Adrenal gland (tissue), 12 donors: ENCODE data around the gene NOL9. TPM values are rescaled to one million over a fixed set of nuclear protein-coding genes. Genes with fewer than 3 reads are reported as not detected.
"Not testable (repeated sequence)": the region's sequence is repeated elsewhere in the genome, so short reads cannot be mapped to it uniquely, and the experiment has no call there.

Experiments used
- DNase-seq, 7 donors: peaks; one replicate each; pipeline ENCODE4 v3.0.0-alpha.2; 2019 to 2020
- H3K27ac ChIP-seq, 5 donors: fragments of 200-600 bp; sonication (generic) in 4 of 5; 1 replicate in 3 of 5; 2 replicates in 2 of 5; pipeline versions ENCODE4 v1.5.1 to v1.8.0; 2016 to 2020; ENCODE audit warnings: mild to moderate bottlenecking in 1 of 5
- H3K27me3 ChIP-seq: fragments of 200-600 bp; 2 replicates; pipeline ENCODE4 v1.8.0; 2021
- H3K36me3 ChIP-seq, 2 donors: fragments of 200-600 bp; replicated peaks in 1 of 2; 1 replicate in 1 of 2; 2 replicates in 1 of 2; pipeline versions ENCODE4 v1.5.1 to v1.8.0; 2018 to 2022
- H3K4me1 ChIP-seq, 2 donors: fragments of 200-600 bp; replicated peaks in 1 of 2; 1 replicate in 1 of 2; 2 replicates in 1 of 2; pipeline versions ENCODE4 v1.5.1 to v1.8.0; 2018 to 2021
- H3K4me3 ChIP-seq, 4 donors: fragments of 200-600 bp; sonication (generic) in 3 of 4; one replicate each; pipeline ENCODE4 v1.5.1; 2016 to 2018
- H3K9me3 ChIP-seq, 3 donors: fragments of 200-600 bp; sonication (generic) in 1 of 3; replicated peaks in 1 of 3; 1 replicate in 2 of 3; 2 replicates in 1 of 3; pipeline versions ENCODE4 v1.5.1 to v1.8.0; 2016 to 2021
- CTCF ChIP-seq, 6 experiments: fragments of 450-650 bp in 4 of 6; fragments of 200-600 bp in 2 of 6; sonication (generic) in 1 of 6; IDR thresholded peaks; 1 replicate in 5 of 6; 2 replicates in 1 of 6; pipeline versions ENCODE4 v1.5.1 to v1.8.0; 2016 to 2021; ENCODE audit warnings: antibody characterized with exemption in 6 of 6, mild to moderate bottlenecking in 2 of 6, moderate library complexity in 1 of 6
- POLR2A ChIP-seq, 2 donors: fragments of 450-650 bp; IDR thresholded peaks; one replicate each; pipeline ENCODE4 v1.6.1; 2017; ENCODE audit warnings: antibody characterized with exemption in 2 of 2, mild to moderate bottlenecking in 2 of 2, moderate library complexity in 1 of 2
- WGBS, 4 donors: extraction: QIAGEN DNeasy Blood & Tissue Kit in 2 of 4; methylation state at CpG; one replicate each; pipeline versions ENCODE4 v1.1.5 to v1.1.7; 2013 to 2017; 5-methylcytosine and 5-hydroxymethylcytosine counted together
- intact Hi-C, 2 donors: fragments of 100-400 bp; cut with DNase I; formaldehyde crosslinking; loops; one replicate each; pipeline versions ENCODE4 v1.14.1 to v1.15.0; 2022 to 2023
- polyA plus RNA-seq, 3 donors: library from polyadenylated mRNA; stranded (reverse); fragments of 200-250 nt in 2 of 3; fragments of 350-450 nt in 1 of 3; fragmentation: Illumina TruSeq in 1 of 3; extraction: RNeasy Lipid Tissue Mini Kit (QIAGEN cat#74804) in 1 of 3; gene quantifications; one replicate each; pipeline ENCODE4 v1.2.3, GENCODE V29; 2013 to 2014
- total RNA-seq, 9 donors: library from RNA; depleted of rRNA in 4 of 9; stranded (reverse); fragments of >200 nt in 4 of 9; fragments of 120-200 nt in 1 of 9; fragmentation: NEBNext Ultra II Directional in 1 of 9; extraction: Animal tissue kit (Norgen Biotek cat#: 25700) in 1 of 9; gene quantifications; one replicate each; pipeline versions ENCODE4 v1.1.0 to v1.2.4, GENCODE V29; 2013 to 2023
- donor health status: healthy with polysubstance abuse.
- donor health status: Bipolar disorder and iron deficiency.
- donor health status: DM: yes; HTN: yes; CAD: no.
- donor health status: DM: no; HTN: no; CAD: no.
- donor health status: DM: no; HTN: no; CAD: no.
- donor health status: DM: yes; HTN: yes; CAD: no.

Gene NOL9
- total and polyA plus RNA-seq, 12 donors, result 5.9 to 39.7 (median 19.7) TPM

GRCh38 chr1:6560267-6560666 is 6.0 kb upstream of the NOL9 start:
- Histone ChIP-seq H3K9me3 (no peaks in the 10 kb centered on the region), H3K27me3 (no peaks in the 10 kb centered on the region), H3K36me3 (no peaks in the 10 kb centered on the region), H3K4me3 (no peak overlapping the region), H3K4me1 (peaks cover 0 to 2% of the 10 kb centered on the region in 2 donors), H3K27ac (no peak overlapping the region)
- intact Hi-C loops, result loop anchor here in 1 of 2 donors (10.0 kb wide), 1 partner anchor 1085 kb away; no protein-coding TSS in a partner anchor
- 76 to 79% (median 78%) methylated on average over 9 of the region's 9 CpGs for WGBS, 4 donors
- DNase-seq, result no peak
- no peak for TF ChIP-seq CTCF (IDR thresholded peaks at IDR 0.05)

- H3K27me3 ChIP-seq, H3K36me3 ChIP-seq, DNase-seq, H3K9me3 ChIP-seq, H3K27ac ChIP-seq, intact Hi-C loops, H3K4me3 ChIP-seq, H3K4me1 ChIP-seq: not testable (repeated sequence)
- 72 to 86% (median 82%) methylated on average over 8 to 11 of the region's 11 CpGs for WGBS, 4 donors
Measured at GRCh38 chr1:6559161-6559560, 4.8 kb upstream of the NOL9 start.

- intact Hi-C loops, result no loop called here
- no peak overlapping the region for H3K27ac ChIP-seq
- H3K4me1 ChIP-seq, result peaks cover 7 to 19% of the 10 kb centered on the region in 2 donors
- no peaks in the 10 kb centered on the region for H3K36me3 ChIP-seq
- no peak for TF ChIP-seq CTCF (IDR thresholded peaks at IDR 0.05)
- TF ChIP-seq POLR2A (IDR thresholded peaks at IDR 0.05), result no peak
- H3K27me3 ChIP-seq, result no peaks in the 10 kb centered on the region
- 72 to 100% (median 86%) methylated on average over 1 of the region's 1 CpG for WGBS, 4 donors
- no peak overlapping the region for H3K4me3 ChIP-seq
- H3K9me3 ChIP-seq, result no peaks in the 10 kb centered on the region
- DNase-seq, result no peak
Measured at GRCh38 chr1:6557597-6557996, 3.3 kb upstream of the NOL9 start.

- intact Hi-C loops, result loop anchor here in 1 of 2 donors (5.0 kb wide), 1 partner anchor 68 kb away; no protein-coding TSS in a partner anchor
- Histone ChIP-seq H3K4me3 (peak within 1 kb of the TSS; percentile 10 to 99 (median 78)), H3K36me3 (peaks cover 0 to 4% of the 10 kb centered on the region in 2 donors), H3K4me1 (peaks cover 7 to 22% of the 10 kb centered on the region in 2 donors), H3K9me3 (no peaks in the 10 kb centered on the region), H3K27ac (peak within 1 kb of the TSS in 4 of 5 donors; percentile 41 to 87 (median 60)), H3K27me3 (no peaks in the 10 kb centered on the region)
- peak; percentile 48 to 71 (median 69) for DNase-seq
- WGBS, 4 donors, result 58 to 81% (median 63%) methylated on average over 6 to 19 of the region's 19 CpGs
- TF ChIP-seq CTCF (IDR thresholded peaks at IDR 0.05) (no peak), POLR2A (IDR thresholded peaks at IDR 0.05) (no peak)
Measured at GRCh38 chr1:6554907-6555778, 830 bp upstream of the NOL9 start, which contains the start of gene TAS1R1. Gene TAS1R1, plus strand, starts transcription at chr1:6555307. Its CDS starts 67 bp downstream, at chr1:6555374.
